GM18517 (cell line): Measurements from ENCODE around the gene ST7.
"Not testable (repeated sequence)": the region's sequence is repeated elsewhere in the genome, so short reads cannot be mapped to it uniquely, and the experiment has no call there.

Source experiments
- ATAC-seq: cut with Tn5 transposase; IDR thresholded peaks from one replicate; pipeline ENCODE4 v1.9.1; 2021; ENCODE audit warnings: mild to moderate bottlenecking, moderate library complexity; ENCODE audit not compliant: unreplicated experiment

Gene ST7, protein sequence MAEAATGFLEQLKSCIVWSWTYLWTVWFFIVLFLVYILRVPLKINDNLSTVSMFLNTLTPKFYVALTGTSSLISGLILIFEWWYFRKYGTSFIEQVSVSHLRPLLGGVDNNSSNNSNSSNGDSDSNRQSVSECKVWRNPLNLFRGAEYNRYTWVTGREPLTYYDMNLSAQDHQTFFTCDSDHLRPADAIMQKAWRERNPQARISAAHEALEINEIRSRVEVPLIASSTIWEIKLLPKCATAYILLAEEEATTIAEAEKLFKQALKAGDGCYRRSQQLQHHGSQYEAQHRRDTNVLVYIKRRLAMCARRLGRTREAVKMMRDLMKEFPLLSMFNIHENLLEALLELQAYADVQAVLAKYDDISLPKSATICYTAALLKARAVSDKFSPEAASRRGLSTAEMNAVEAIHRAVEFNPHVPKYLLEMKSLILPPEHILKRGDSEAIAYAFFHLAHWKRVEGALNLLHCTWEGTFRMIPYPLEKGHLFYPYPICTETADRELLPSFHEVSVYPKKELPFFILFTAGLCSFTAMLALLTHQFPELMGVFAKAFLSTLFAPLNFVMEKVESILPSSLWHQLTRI

DNA sequence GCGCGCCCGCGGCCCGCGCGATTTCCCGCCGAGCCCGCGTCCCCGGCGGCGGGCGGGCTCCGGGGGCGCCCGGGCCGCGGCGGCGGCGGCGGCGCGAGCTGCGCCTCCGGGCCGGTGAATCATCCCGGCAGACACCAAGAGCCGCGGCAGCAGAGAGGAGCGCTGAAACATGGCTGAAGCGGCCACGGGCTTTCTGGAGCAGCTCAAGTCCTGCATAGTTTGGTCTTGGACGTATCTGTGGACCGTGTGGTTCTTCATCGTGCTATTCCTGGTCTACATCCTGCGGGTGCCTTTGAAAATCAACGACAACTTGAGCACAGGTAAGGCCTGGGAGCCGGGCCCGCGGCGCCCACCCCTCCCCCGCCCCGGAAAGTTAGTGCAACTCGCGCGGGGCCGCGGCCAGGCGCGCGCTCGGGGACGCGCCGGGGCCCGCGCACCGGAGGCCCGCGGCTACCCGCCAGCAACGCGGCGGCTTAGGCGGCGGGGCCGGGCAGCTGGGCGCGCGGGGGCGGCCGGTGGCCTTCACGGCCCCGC, at the start of gene ST7:
Gene ST7 (plus strand): TSS at position 130 of the 534 bp plus-strand sequence. CDS start 40 bp downstream, at position 170.
- peak; percentile 31 for ATAC-seq

DNA sequence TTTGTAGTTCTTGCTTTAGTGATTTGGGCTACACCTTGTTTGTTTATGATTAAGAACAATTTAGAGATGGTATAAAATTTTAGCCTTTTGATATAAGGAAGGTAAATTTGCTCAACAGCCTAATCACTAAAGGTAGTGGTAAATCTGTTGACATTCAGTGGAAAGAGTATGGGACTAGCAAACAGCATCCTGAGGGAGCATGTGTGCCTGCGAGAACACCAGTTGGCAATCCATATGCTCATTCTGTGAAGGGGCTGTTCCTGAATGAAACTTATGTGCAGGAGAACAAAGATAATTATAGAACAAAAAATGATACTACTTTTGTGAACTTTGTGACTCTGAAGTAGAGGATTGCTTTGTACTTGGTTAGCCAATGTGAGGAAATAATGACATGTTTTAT, 46.9 kb upstream of the ST7 start:
- ATAC-seq: no peak

DNA sequence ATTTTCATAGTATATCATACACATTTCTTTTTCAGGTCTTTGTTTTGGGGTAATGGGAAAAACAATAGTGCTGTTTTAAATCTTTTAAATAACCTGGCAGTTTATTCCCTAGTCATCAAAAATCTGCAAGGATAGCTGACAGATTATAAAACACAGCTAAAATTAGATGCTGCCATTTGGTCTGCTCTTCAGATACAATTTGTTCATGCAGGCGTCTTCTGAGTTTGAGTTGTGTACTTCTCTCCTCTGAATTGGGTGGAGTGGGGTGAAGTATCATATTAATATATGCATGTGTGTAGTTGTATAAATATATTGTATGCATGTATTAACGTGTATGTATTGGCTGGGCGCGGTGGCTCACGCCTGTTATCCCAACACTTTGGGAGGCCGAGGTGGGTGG, 42.9 kb upstream of the ST7 start:
- no peak for ATAC-seq

DNA sequence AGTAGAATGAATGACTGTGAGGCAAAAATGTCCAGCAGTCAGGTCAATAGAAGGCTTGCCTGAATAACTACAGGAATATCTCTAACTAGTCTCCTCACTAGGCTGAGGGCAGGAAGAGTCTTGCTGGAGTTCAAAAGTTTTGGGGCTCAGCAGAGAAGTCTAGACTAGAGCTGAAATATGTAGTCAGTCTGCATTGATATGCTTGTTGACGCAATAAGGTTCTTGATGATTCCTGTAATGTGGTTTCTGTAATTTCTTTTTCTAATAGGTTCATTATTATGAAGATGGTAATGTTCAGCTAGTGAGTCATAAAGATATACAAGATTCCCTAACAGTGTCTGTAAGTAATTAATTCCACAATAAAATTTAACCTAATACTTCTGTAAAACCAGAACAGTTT, 41.5 kb upstream of the ST7 start:
- ATAC-seq: no peak

DNA sequence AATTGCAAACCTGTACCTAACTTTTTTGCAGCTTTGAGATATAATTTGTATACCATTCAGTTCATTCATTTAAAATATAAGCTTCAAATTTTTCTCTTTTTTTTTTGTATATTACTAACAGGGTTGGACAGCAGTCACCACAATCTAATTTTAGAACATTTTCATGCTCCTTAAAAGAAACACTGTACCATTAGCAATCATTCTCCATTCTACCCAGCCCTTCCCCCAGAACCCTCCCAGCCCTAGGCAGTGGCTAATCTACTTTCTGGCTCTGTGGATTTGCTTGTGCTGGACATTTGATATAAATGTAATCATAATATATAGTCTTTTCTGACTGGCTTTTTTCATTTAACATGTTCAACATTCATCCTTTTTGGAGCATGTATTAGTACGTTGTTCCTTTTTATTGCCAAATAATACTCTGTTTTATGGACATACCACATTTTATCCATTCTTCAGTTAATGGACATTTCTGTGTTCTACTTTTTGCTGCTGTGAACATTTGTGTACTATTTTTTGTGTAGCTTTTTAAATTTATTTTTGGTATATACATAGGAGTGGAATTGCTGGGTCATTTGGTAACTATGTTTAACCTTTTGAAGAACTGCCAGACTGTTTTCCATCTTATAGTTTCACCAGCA, 40.9 kb upstream of the ST7 start:
- no peak for ATAC-seq

DNA sequence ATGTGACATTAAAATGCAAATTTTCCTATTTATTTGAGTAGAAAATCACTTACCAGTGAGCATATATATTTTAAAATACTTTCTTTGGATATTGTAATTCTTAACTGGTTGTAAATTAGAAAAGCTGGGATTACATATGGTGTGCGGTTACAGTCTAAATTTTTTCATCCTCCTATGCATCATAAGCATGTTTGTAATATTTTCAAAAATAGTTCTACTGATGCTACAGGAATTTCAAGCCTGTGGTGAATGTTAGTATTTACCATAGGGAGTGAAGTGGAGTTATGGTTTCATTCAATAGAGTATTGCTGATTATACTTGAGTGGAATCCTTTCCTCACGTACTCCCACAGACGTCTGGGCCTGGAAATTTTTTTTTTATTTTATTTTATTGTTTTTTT, 34.6 kb upstream of the ST7 start:
- no peak for ATAC-seq

DNA sequence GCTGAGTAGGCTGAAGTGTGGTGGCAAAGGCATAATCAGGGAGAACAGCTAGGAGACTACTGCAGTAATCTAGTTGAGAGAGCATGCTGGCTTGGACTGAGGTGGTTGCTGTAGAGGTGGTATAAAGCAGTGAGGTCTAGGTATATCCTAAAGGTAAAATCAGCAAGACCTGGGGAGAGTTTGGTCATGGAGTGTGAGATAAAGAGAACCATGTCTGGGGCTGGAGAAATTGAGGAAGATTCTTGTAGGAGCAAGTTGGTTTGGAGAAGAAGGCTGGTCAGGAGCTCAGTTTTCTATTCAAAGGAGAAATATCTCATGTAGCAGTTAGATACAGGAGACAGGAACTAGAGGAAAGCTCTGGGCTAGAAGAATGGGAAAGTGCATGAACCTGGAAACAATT, 32.9 kb upstream of the ST7 start:
- no peak for ATAC-seq

DNA sequence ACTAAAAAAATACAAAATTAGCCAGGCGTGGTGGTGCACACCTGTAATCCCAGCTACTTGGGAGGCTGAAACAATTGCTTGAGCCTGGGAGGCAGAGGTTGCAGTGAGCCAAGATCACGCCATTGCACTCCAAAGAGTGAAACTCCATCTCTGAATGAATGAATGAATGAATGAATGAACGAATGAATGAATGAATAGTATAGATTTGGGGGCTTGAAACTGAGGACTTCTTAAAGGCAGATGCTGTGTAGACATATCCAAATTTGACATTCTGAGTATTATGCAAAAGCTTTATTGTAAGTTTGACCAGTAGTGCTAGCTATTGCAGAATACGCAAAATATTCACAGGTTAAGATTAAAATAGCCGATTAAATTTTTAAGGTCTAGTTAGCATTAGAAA, 30.8 kb upstream of the ST7 start:
- ATAC-seq: no peak

DNA sequence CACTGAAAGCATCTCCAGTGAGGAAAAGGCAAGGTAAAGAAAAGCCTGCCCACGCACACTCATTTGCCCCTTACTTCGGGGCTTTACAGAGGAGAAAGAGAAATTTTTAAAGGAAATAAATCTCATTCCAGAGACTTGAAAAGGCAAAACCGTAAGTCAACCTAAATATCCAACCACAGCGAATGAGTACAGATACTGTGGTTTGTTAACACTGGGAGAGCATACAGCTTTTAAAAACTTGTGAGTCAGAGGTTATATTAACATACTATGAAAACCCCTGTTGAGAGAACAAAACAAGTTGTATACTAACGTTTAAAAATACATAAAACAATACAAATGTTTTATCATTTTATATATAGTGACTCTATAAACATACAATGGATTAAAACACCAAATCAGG, 28.6 kb upstream of the ST7 start:
- ATAC-seq: no peak

DNA sequence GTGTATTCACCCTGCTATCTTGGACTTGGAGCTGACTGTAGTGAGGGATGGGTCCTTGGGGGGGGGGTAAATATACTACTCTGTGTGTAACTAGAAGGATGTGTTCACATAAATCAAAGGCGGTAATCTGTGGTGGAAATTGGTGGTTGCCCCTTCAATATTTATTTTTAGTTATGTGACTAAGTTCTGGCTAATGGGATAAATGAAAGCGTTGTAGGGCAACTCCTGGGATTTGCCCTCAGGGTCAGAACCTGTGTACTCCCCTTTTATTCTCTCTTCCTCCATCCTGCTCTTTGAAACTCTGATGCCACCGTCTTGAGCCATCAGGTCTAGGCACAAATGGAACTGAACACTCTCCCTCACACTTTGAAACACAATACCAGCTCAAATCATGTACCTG, 24.3 kb upstream of the ST7 start:
- ATAC-seq: no peak

DNA sequence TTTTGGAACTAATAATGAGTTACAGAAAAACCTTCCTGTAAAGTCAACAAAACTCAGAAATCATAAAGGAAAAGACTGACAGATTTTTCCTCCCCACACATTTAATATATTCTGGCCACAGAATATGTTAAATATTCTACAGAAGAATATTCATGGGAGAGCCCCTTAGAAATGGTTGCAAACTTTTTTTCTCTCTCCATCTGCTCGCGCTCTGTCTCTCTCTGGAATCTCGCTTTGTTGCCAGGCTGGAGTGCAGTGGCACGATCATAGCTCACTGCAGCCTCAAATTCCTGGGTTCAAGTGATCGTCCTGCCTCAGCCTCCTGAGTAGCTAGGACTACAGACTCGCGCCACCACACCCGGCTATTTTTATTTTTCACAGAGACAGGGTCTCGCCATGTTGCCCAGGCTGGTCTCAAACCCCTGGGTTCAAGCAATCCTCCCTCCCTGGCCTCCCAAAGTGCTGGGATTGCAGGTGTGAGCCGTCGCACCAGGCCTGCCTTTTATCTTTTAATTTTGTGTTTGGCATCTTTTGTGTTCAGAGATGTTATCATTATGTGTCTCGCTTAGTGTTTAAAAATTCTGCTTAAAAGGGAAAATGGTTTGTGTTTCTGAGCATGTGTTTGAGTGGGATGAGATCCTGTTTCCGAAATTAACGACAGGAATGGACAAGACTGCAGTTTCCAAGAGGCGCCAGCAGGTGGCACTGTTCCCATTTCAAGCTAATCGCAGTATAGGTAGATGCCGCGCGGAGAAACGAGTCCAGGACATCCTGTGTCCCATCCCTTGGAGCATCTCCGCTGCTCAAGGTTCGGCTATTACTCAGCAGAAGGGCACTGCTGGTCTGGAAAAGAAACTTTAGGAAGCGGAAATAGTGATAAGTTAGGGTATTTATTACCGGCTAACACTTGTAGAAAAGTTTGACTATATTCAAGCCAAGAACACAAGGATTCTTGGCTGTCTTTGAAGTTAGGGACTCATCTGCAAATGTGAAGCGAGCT, 23.1 kb upstream of the ST7 start:
- ATAC-seq: peak; percentile 79

DNA sequence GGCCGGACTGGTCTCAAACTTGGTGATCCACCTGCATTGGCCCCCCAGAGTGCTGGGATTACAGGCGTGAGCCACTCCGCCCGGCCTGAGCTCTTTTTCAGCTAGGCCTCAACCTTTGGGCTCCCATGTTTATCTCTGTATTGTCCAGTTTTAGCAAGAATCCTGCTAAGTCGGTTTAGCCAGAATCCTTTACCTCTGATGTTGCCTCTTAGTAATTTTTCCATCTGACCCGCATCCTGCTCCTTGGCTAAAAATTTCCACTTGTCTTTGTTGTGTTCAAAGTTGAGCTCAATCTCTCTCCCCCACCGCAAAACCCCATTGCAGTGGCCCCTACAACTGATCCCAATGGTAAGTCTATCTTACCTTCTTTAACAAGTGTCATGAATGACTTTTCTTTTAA, 20.7 kb upstream of the ST7 start:
- no peak for ATAC-seq

DNA sequence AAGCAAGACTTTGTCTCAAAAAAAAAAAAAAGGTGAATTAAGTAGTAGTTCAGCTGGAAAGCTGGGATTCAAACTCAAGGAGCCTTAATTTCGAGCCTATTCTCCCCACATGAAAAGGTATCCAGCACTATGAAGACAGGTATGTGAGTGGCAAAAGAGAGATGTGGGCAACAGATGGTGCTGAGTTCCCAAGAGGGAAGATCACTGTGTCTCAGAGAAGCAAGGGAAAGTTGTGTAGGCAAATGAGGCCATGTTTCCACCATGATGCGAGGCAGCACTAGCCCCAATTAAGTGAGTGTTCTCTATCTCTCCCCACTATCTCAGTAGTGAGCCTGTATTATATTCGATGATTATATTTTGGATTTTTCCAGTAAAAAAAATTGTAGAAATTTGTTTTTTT, 19.8 kb upstream of the ST7 start:
- no peak for ATAC-seq

DNA sequence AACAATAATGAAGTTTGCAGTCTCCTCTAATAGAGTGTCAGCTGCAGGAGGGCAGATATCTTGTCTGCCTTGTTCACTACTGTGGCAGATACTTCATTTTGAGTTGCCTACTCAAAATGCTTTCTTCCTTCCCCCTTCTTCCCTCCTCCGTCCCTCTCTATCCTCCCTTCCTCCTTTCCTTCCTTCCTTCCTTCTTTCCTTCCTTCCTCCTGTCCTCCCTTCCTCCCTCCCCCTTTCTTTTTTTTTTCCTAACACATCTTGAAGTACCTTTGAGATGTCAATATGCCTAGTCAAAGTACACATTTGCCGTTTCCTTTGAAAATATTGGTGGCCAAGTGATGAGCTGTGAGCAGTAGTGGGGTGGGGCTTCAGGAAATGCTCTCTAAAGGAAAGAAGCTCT, 18.7 kb upstream of the ST7 start:
- no peak for ATAC-seq

DNA sequence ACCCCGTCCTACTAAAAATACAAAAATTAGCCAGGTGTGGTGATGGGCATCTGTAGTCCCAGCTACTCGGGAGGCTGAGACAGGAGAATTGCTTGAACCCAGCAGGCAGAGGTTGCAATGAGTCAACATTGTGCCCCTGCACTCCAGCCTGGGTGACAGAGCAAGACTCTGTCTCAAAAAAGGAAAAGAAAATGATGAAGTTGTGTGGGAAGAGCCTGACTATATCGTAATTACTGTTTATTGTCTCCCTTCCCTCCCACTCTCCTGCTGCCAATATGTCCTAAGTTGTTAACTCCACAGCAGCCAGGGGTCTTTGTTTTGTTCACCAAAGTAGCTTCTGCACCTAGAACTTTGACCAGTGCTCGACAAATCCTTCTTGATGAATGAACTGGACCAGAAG, 16.5 kb upstream of the ST7 start:
- ATAC-seq: not testable (repeated sequence)

DNA sequence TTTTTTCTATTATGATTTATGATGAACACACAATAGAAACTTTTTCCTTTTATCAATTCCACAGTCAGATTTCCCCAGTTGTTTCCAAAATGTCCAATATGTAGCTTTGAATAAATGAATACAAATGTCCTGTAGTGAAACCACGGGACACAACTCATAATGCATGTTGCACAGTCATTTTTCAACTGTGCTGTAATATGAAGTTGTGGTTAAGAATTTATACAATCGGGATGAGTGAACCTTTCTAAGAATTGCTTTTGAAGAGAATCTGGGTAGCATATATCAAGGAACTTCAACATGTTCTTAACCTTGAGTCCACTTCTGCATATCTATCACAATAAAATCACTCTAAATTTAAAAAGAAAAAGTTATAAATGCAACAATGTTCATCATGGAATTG, 14.6 kb upstream of the ST7 start:
- no peak for ATAC-seq

DNA sequence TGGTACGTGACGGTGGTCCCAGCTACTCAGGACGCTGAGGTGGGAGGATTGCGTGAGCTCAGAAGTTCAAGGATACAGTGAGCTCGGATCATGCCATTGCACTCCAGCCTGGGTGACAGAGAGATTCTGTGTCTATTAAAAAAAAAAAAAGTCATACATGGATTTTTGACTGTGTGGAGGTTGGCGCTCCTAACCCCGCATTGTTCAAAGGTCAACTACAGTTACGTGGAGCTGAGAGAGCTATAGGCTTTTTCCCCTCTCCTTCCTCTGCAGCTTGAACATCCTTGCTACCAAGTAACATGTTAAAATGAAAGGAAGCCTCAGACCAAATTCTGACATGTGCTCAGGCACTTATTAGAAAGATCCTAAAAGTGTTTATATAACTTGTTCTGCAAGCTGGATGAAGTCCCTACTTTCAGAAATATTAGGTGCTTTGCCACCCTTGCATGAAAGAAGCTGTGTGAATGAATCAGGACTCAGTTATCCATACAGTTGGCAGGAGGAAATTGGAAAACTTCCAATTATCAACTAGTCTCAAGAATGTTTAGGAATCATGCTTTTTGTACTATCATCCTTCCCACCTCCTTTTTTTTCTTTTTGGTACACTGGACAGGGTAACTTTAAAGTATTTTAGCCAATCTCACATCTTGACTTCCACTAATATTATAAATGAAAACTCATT, 12.5 kb upstream of the ST7 start:
- ATAC-seq: no peak

DNA sequence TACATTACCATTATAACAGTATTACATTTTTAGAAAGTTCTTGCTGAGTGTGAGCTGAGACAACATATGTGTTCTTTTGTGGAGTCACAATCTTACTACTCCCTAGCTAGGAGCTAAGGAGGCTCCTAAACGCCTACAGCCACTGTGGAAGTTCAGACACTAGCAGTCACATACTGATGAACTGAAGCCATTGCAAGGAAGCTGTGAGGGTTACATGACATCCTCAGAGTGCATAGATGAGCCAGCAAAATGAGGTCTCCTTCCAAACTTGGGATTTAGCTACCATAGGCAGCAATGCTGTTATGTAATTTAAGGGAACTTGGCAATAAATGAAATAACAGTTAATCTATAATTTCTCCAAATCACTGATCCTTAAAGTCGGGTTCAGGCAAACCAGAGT, 10.8 kb upstream of the ST7 start:
- ATAC-seq: no peak

DNA sequence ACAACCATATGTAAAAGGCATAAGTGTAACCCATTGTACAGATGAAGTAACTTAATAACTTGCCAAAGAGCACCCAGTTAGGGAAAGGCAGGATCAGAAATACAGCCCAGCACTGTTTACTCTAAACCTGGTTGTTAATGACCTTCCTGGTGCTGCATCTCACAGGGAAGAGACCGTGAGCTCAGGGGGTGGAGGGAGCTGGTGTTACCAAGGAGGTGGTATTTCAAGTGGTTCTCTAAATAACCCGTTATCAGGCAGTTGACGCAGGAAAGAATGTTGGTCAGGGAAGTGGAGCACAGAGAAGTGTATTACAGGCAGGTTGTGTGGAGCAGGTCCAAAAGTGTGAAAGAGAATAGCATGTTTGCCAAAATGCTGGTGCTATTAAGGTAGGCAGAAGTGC, 4.4 kb upstream of the ST7 start:
- no peak for ATAC-seq
